Uterus (tissue), 2 donors: ENCODE measurements around the gene LGR6.
A peak's percentile ranks its signal among the peaks of the same experiment; 100 is the strongest.

ENCODE experiments used
- CTCF ChIP-seq, 4 experiments: fragments of 200-600 bp in 2 of 4; fragments of 450-650 bp in 2 of 4; sonication (generic) in 2 of 4; IDR thresholded peaks; one replicate each; pipeline ENCODE4 v1.5.1; 2016 to 2019; ENCODE audit warnings: antibody characterized with exemption in 4 of 4, mild to moderate bottlenecking in 2 of 4, moderate library complexity in 1 of 4
- POLR2A ChIP-seq, 2 donors: fragments of 450-650 bp; IDR thresholded peaks; one replicate each; pipeline ENCODE4 v1.6.1; 2016; ENCODE audit warnings: antibody characterized with exemption in 2 of 2, mild to moderate bottlenecking in 1 of 2, moderate library complexity in 1 of 2

- TF ChIP-seq CTCF (IDR thresholded peaks at IDR 0.05), result peak; percentile 57 to 78 (median 72)
- no peak for TF ChIP-seq POLR2A (IDR thresholded peaks at IDR 0.05)
These were observed 150.2 kb downstream of the LGR6 start for GRCh38 chr1:202343652-202344349.
